Measurements from ENCODE around the gene WNT4. TPM values are rescaled to one million over a fixed set of nuclear protein-coding genes. Genes with fewer than 3 reads are reported as not detected.

The WNT4 gene
- total and polyA plus RNA-seq, 2 of the 8 experiments (the other 6 are each of a cell fraction or from before 2014, with no cell fraction given), result 1.3 to 6.6 TPM

DNA sequence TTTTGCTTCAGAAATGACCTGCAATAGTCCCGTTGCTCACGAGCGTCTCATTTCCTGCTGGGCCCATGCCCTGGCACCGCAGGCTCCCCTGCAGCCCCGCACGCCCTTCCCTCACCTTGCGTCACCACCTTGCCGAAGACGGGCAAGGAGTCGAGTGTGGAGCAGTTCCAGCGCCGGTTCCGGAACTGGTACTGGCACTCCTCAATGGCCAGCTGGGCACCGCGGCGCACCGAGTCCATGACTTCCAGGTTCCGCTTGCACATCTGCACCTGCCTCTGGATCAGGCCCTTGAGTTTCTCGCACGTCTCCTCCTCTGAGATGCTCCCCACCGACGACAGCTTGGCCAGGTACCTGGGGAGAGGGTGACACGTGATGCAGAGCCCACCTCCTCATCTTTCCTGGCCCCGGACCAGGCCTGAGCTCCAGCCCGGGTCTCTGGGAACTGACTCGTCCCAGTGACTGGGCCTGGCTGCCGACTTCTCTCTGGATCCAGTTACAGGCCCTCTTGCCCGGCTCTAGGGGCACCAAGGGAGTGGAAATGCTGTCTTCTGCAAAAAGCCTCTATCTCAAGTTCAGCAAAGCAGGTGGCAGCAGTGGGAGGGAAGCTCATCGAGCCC, 13.3 kb downstream of the WNT4 start (continued):
- TF ChIP-seq, protein P1, sequence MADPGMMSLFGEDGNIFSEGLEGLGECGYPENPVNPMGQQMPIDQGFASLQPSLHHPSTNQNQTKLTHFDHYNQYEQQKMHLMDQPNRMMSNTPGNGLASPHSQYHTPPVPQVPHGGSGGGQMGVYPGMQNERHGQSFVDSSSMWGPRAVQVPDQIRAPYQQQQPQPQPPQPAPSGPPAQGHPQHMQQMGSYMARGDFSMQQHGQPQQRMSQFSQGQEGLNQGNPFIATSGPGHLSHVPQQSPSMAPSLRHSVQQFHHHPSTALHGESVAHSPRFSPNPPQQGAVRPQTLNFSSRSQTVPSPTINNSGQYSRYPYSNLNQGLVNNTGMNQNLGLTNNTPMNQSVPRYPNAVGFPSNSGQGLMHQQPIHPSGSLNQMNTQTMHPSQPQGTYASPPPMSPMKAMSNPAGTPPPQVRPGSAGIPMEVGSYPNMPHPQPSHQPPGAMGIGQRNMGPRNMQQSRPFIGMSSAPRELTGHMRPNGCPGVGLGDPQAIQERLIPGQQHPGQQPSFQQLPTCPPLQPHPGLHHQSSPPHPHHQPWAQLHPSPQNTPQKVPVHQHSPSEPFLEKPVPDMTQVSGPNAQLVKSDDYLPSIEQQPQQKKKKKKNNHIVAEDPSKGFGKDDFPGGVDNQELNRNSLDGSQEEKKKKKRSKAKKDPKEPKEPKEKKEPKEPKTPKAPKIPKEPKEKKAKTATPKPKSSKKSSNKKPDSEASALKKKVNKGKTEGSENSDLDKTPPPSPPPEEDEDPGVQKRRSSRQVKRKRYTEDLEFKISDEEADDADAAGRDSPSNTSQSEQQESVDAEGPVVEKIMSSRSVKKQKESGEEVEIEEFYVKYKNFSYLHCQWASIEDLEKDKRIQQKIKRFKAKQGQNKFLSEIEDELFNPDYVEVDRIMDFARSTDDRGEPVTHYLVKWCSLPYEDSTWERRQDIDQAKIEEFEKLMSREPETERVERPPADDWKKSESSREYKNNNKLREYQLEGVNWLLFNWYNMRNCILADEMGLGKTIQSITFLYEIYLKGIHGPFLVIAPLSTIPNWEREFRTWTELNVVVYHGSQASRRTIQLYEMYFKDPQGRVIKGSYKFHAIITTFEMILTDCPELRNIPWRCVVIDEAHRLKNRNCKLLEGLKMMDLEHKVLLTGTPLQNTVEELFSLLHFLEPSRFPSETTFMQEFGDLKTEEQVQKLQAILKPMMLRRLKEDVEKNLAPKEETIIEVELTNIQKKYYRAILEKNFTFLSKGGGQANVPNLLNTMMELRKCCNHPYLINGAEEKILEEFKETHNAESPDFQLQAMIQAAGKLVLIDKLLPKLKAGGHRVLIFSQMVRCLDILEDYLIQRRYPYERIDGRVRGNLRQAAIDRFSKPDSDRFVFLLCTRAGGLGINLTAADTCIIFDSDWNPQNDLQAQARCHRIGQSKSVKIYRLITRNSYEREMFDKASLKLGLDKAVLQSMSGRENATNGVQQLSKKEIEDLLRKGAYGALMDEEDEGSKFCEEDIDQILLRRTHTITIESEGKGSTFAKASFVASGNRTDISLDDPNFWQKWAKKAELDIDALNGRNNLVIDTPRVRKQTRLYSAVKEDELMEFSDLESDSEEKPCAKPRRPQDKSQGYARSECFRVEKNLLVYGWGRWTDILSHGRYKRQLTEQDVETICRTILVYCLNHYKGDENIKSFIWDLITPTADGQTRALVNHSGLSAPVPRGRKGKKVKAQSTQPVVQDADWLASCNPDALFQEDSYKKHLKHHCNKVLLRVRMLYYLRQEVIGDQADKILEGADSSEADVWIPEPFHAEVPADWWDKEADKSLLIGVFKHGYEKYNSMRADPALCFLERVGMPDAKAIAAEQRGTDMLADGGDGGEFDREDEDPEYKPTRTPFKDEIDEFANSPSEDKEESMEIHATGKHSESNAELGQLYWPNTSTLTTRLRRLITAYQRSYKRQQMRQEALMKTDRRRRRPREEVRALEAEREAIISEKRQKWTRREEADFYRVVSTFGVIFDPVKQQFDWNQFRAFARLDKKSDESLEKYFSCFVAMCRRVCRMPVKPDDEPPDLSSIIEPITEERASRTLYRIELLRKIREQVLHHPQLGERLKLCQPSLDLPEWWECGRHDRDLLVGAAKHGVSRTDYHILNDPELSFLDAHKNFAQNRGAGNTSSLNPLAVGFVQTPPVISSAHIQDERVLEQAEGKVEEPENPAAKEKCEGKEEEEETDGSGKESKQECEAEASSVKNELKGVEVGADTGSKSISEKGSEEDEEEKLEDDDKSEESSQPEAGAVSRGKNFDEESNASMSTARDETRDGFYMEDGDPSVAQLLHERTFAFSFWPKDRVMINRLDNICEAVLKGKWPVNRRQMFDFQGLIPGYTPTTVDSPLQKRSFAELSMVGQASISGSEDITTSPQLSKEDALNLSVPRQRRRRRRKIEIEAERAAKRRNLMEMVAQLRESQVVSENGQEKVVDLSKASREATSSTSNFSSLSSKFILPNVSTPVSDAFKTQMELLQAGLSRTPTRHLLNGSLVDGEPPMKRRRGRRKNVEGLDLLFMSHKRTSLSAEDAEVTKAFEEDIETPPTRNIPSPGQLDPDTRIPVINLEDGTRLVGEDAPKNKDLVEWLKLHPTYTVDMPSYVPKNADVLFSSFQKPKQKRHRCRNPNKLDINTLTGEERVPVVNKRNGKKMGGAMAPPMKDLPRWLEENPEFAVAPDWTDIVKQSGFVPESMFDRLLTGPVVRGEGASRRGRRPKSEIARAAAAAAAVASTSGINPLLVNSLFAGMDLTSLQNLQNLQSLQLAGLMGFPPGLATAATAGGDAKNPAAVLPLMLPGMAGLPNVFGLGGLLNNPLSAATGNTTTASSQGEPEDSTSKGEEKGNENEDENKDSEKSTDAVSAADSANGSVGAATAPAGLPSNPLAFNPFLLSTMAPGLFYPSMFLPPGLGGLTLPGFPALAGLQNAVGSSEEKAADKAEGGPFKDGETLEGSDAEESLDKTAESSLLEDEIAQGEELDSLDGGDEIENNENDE (IDR thresholded peaks at IDR 0.05; ENCODE audit: insufficient replicate concordance, low read length), result no peak
- TF ChIP-seq POLR2AphosphoS5 (IDR thresholded peaks at IDR 0.05; ENCODE audit: low read depth, low read length) (no peak), BACH1 (IDR thresholded peaks at IDR 0.05; ENCODE audit: low read length) (no peak), EZH2 (IDR thresholded peaks at IDR 0.05; ENCODE audit: low read depth, low read length, severe bottlenecking) (no peak)
- TF ChIP-seq, protein P2, sequence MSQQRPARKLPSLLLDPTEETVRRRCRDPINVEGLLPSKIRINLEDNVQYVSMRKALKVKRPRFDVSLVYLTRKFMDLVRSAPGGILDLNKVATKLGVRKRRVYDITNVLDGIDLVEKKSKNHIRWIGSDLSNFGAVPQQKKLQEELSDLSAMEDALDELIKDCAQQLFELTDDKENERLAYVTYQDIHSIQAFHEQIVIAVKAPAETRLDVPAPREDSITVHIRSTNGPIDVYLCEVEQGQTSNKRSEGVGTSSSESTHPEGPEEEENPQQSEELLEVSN (IDR thresholded peaks at IDR 0.05), result no peak
